ENCODE data around the gene CCDC102A. TPM values are rescaled to one million over a fixed set of nuclear protein-coding genes. Genes with fewer than 3 reads are reported as not detected.

The CCDC102A gene
- total RNA-seq, 1 donor from 2014 or later = not detected

- Mint-ChIP-seq H3K9me3 (ENCODE audit: unreplicated experiment) (peaks cover 2% of the 10 kb centered on the region), H3K4me1 (ENCODE audit: low read depth, unreplicated experiment) (peaks cover 4% of the 10 kb centered on the region), H3K4me3 (ENCODE audit: unreplicated experiment) (peak overlapping the region; percentile 75), H3K27ac (ENCODE audit: unreplicated experiment) (no peak overlapping the region), H3K36me3 (ENCODE audit: unreplicated experiment) (no peaks in the 10 kb centered on the region), H3K27me3 (ENCODE audit: unreplicated experiment) (peaks cover 3% of the 10 kb centered on the region)
- TF ChIP-seq CTCF (IDR thresholded peaks at IDR 0.05; ENCODE audit: partially characterized antibody, unreplicated experiment) = no peak
- no peak for DNase-seq
These were observed 64.3 kb downstream of the CCDC102A start for GRCh38 chr16:57471852-57472664.

- Mint-ChIP-seq H3K4me3 (ENCODE audit: unreplicated experiment) (no peak overlapping the region), H3K36me3 (ENCODE audit: unreplicated experiment) (no peaks in the 10 kb centered on the region), H3K9me3 (ENCODE audit: unreplicated experiment) (peaks cover 2% of the 10 kb centered on the region), H3K27me3 (ENCODE audit: unreplicated experiment) (peaks cover 3% of the 10 kb centered on the region), H3K4me1 (ENCODE audit: low read depth, unreplicated experiment) (peaks cover 4% of the 10 kb centered on the region), H3K27ac (ENCODE audit: unreplicated experiment) (no peak overlapping the region)
- no peak for DNase-seq
- no peak for TF ChIP-seq CTCF (IDR thresholded peaks at IDR 0.05; ENCODE audit: partially characterized antibody, unreplicated experiment)
These were observed 65.2 kb downstream of the CCDC102A start for GRCh38 chr16:57471209-57471608.

GRCh38 chr16:57470711-57471110 lies 65.7 kb downstream of the CCDC102A start:
- Mint-ChIP-seq H3K36me3 (ENCODE audit: unreplicated experiment) (no peaks in the 10 kb centered on the region), H3K27me3 (ENCODE audit: unreplicated experiment) (peaks cover 3% of the 10 kb centered on the region), H3K4me3 (ENCODE audit: unreplicated experiment) (no peak overlapping the region), H3K27ac (ENCODE audit: unreplicated experiment) (no peak overlapping the region), H3K9me3 (ENCODE audit: unreplicated experiment) (peaks cover 2% of the 10 kb centered on the region), H3K4me1 (ENCODE audit: low read depth, unreplicated experiment) (peaks cover 4% of the 10 kb centered on the region)
- TF ChIP-seq CTCF (IDR thresholded peaks at IDR 0.05; ENCODE audit: partially characterized antibody, unreplicated experiment) = no peak
- DNase-seq = no peak

GRCh38 chr16:57469917-57470470 lies 66.4 kb downstream of the CCDC102A start:
- no peaks in the 10 kb centered on the region for H3K36me3 Mint-ChIP-seq (ENCODE audit: unreplicated experiment)
- peaks cover 4% of the 10 kb centered on the region for H3K4me1 Mint-ChIP-seq (ENCODE audit: low read depth, unreplicated experiment)
- H3K9me3 Mint-ChIP-seq (ENCODE audit: unreplicated experiment) = peaks cover 2% of the 10 kb centered on the region
- no peak for DNase-seq
- TF ChIP-seq CTCF (IDR thresholded peaks at IDR 0.05; ENCODE audit: partially characterized antibody, unreplicated experiment) = no peak
- peaks cover 3% of the 10 kb centered on the region for H3K27me3 Mint-ChIP-seq (ENCODE audit: unreplicated experiment)
- H3K4me3 Mint-ChIP-seq (ENCODE audit: unreplicated experiment) = no peak overlapping the region
- H3K27ac Mint-ChIP-seq (ENCODE audit: unreplicated experiment) = no peak overlapping the region

GRCh38 chr16:57469046-57469445 lies 67.3 kb downstream of the CCDC102A start:
- H3K36me3 Mint-ChIP-seq (ENCODE audit: unreplicated experiment) = no peaks in the 10 kb centered on the region
- no peak for DNase-seq
- H3K4me1 Mint-ChIP-seq (ENCODE audit: low read depth, unreplicated experiment) = peaks cover 4% of the 10 kb centered on the region
- no peak overlapping the region for H3K4me3 Mint-ChIP-seq (ENCODE audit: unreplicated experiment)
- H3K9me3 Mint-ChIP-seq (ENCODE audit: unreplicated experiment) = peaks cover 2% of the 10 kb centered on the region
- TF ChIP-seq CTCF (IDR thresholded peaks at IDR 0.05; ENCODE audit: partially characterized antibody, unreplicated experiment) = no peak
- H3K27me3 Mint-ChIP-seq (ENCODE audit: unreplicated experiment) = peaks cover 3% of the 10 kb centered on the region
- H3K27ac Mint-ChIP-seq (ENCODE audit: unreplicated experiment) = no peak overlapping the region

Measured in glutamatergic neuron (in vitro differentiated cells).